Activated CD4-positive, alpha-beta T cell treated with anti-CD3 and anti-CD28 coated beads, Interleukin-2, amount 50 U/mL, for 4 hours (primary cell): ENCODE results near the gene ACSF3.

Experiments used
- DNase-seq, 2 experiments: peaks; one replicate each; pipeline ENCODE4 v3.0.0-alpha.2; 2020

Gene ACSF3

DNA sequence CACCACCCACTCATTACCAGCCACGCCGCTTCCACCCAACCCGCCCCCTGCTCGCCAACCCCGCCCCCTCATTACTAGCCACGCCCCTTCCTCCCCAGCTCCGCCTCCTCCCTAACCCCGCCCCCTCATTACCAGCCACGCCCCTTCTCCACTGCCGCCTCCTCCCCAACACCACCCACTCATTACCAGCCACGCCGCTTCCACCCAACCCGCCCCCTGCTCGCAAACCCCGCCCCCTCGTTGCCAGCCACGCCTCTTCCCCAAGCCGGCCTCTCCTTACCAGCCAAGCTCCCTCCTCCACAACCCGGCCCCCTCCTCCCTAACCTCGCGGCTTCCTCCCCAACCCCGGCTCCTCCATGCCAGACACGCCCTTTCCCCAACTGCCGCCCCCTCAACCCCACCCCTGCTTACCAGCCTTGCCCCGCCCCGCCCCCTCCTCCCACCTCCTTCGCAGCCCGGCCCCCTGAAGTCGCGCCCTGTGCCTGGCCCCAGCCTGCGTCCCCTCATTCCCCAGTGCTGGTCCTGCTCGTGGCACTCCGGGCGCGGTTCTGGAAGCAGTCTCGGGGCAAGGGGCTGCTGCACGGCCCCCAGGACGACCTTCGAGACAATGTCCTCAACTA lies 99.4 kb downstream of the ACSF3 start:
- DNase-seq: no peak

- DNase-seq: no peak
Observed at GRCh38 chr16:89193576-89194293, 100.1 kb downstream of the ACSF3 start.

DNA sequence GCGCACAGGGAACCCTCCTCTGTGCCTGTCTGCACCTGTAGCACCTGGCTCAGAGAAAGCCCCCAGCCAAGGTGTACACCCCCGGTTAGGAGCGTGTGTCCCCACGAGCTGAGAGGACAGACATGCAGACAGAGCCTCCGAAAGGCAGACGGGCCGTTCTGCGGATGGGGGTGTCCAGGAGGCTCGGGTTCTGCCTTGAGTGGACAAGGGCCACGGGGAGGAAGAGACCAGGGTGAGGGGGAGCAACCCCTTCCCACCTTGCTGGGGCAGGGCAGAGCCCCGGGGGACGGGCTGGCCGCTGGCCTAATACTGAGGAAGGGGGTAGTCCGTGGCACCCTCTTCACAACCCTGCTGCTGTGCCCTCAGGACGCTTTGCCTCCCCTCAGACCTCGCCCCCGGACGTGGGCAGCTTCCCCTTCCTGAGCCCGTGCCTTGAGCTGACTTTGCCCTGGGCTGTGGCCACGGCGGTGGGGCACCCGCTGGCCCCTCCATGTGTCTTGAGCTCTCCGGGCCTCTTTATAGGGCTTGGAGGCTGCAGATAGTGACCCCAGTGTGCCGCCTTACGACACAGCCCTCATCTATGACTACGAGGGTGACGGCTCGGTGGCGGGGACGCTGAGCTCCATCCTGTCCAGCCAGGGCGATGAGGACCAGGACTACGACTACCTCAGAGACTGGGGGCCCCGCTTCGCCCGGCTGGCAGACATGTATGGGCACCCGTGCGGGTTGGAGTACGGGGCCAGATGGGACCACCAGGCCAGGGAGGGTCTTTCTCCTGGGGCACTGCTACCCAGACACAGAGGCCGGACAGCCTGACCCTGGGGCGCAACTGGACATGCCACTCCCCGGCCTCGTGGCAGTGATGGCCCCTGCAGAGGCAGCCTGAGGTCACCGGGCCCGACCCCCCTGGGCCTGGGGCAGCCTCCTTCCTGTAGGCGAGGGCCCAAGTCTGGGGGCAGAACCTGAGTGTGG lies 101.0 kb downstream of the ACSF3 start:
- DNase-seq: no peak

DNA sequence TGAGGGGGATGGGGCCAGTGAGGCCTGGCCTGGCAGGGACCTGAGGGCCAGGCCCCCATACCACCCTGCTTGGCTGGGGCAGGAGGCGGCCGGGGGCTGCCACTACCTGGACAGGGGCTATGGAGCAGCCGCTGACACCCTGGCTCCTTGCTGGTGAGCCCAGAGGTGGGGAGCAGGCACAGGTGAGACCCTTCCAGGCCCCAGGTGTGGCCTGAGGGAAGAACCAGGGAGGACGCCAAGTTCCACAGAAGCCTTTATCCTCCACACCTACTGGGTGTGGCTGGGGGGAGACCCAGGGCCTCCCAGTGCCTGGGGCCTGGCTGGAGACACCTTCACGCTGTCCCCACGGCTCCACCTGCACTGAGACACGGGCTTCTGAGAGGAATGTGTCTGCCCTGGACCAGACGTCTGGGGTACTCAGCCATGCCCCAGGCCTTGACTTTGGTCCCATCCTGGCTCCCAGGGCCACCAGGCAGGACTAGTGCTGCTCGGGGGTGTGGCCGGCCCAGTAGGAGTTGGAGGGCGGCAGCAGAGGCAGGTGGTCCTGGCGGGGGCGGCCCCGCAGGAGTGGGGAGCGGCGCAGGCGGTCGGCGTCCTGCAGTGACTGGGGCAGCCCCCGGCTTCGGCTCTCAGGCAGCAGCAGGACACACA lies 102.0 kb downstream of the ACSF3 start:
- DNase-seq: no peak

GRCh38 chr16:89197033-89197632 lies 103.5 kb downstream of the ACSF3 start:
- DNase-seq: no peak

DNA sequence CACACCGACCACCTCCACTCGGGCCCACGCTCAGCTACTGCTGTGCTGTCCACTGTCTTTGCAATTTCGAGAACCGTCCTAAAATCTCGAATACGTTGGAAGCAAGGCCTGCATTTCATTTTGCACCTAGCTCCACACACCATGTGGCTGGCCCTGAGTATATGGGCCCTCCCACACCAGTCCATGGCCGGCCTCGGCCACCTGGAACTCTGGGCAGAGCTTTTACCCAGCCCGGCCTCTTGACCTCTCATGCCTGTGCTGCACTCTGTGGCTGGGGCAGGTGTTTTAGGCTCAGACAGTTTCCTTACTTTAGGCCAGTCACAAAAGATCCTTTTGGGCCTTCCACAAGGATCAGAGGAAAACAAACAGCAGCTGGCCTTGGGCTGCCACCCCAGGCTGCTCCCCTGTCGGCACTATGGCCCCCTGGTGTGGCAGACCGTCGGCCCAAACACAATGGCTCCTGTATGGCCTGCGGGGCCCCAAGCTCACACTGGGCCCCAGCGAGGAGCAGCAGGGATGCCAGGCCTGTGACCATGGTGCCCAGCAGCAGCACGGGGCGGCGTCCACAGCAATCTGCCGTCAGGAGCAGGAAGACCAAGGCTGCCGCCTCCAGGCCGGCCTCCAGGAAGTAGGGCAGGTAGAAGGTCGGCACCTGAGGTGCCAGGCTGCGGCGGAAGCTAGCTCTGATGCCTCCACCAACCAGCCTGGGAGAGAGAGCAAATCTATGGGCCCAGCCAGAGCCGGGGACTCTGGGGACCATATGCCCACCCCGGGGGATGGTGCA lies 104.2 kb downstream of the ACSF3 start:
- DNase-seq: no peak

- no peak for DNase-seq
Observed at GRCh38 chr16:89198417-89199240, 105.0 kb downstream of the ACSF3 start.

GRCh38 chr16:89199241-89200123 lies 105.8 kb downstream of the ACSF3 start:
- DNase-seq: no peak

DNA sequence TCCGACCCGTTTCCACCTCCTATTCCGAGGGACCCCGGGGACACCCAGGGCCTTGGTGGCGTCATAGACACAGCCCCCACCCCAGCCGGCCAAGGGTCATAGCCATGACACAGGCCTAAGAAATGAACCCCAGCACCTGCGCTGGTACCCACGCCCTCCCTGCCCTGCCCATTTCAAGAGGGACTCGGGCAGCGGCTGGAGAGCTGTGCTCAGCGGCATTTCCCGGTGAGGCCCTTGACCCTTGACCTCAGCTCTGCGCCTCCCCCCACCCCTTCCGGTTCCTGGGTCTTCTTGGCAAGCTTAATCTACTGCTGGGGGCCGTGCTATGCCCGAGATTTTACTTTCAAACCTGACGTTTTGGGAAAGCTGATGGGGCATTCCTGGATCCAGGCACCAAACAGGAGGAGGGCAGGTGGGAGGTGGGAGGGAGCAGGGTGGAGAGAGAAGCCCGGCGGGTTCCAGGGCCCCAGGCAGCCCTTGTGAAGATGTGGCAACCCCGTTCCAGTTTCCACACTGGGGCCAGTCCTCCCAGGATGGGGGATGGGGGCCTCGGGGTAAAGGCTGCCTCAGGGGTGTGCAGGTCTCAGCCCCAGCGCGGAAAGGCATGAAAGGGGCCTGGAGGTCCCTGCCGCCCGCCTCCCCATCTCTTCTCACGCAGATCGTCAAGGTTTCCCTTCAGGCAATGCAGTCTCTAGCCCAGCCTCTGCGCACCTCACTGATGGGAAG lies 106.6 kb downstream of the ACSF3 start, which contains the start of gene SLC22A31:
TSS of gene SLC22A31 (minus strand) at position 414 of the 726 bp plus-strand sequence. CDS start at position 378, 36 bp downstream.
- DNase-seq: no peak

- DNase-seq: no peak
Observed at GRCh38 chr16:89200850-89201411, 107.3 kb downstream of the ACSF3 start.

DNA sequence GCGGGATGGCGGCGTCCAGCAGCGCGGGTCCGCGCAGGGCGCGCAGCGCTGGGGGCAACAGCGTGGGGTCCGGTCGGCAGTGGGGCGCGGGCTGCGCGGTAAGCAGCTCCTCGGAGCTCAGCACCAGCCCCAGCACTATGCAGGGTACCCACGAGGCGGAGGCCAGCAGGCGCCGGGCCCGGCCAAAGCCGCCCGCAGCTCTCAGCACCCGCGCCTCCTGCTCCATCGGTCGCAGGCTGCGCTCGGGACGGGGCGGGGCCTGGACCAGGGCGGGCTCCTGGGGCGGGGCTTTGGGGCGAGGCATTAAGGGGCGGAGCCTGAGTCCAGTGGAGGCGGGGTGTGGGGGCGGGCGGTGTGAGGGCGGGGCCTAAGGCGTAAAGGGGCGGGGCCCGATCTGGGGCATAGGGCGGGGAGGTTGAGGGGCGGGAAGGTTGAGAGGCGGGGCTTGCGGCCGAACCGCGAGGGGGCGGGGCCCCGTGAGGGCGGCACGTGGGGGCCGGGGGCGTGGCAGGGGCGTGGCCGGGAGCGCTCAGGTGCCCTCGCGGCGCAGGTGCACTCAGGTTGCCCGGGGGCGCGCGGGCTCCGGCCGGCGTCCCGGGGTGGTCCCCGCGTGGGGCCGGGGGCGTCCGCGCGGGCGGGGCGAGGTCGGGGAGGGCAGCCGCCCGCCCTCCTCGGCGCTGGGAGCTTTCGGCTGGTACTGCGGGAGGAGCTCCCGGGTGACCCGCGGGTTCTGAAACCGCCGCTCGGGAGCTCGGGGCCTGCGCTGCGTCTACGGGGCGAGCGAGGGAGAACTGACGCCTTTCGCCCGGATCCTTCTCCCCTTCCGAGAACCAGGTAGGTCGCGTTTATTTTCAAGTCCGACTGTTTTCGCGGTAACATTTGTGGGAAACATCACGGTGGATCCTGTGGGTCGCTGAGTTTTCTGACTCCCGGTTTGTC lies 108.1 kb downstream of the ACSF3 start:
- peak; percentile 71 to 74 for DNase-seq

DNA sequence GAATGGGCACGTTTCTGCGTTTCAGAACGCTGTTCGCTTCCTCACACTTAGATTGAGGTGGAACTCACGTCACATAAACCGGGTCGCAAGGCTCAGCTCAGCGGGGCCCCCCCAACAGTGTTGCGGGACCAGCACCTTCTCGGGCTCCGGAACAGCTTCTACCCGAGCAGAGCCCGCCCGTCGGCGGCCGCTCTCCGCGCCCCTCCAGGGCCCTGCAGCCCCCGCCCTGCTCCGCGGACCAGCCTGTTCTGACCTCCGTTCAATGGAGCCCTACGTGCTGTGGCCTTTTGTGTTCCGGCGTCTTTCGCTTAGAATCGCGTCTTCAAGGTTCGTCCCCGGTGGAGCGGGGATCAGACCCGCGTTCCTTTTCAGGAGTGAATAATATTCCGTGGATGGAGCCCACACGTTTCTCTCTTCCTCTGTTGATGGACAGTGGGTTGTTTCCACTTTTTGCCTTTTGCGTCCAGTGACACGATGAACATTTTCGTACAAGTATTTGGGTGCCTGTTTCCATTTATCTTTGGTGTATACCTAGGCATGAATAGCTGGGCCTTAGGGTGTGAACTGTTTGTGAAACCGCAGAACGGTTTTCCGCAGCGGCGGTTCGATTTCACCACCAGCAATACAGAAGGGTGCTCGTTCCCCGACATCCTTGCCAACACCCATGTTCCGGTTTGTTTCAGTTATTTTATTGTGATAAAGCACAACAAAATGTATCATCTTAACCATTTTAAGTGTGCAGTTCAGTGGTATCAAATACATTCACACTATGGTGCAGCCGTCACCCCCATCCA lies 109.0 kb downstream of the ACSF3 start:
- no peak for DNase-seq
